Vagina (tissue), 2 donors: ENCODE data around the gene CRAT. TPM values are rescaled to one million over a fixed set of nuclear protein-coding genes. Genes with fewer than 3 reads are reported as not detected.
A peak's percentile ranks its signal among the peaks of the same experiment; 100 is the strongest.

Experiments used
- DNase-seq, 2 donors: peaks; one replicate each; pipeline ENCODE4 v3.0.0-alpha.2; 2017; ENCODE audit errors: extremely low spot score in 2 of 2
- H3K27ac ChIP-seq: fragments of 200-600 bp; sonication (generic); one replicate; pipeline ENCODE4 v1.5.1; 2019
- H3K27me3 ChIP-seq: fragments of 200-600 bp; sonication (generic); one replicate; pipeline ENCODE4 v1.5.1; 2019
- H3K36me3 ChIP-seq, 2 donors: fragments of 200-600 bp; sonication (generic); one replicate each; pipeline ENCODE4 v1.5.1; 2017 to 2019
- H3K4me1 ChIP-seq: fragments of 200-600 bp; sonication (generic); one replicate; pipeline ENCODE4 v1.5.1; 2019
- H3K4me3 ChIP-seq, 2 donors: fragments of 200-600 bp; sonication (generic); 1 replicate in 1 of 2; 2 replicates in 1 of 2; pipeline ENCODE4 v1.5.1; 2016 to 2019
- H3K9me3 ChIP-seq: fragments of 200-600 bp; sonication (generic); one replicate; pipeline ENCODE4 v1.5.1; 2019
- CTCF ChIP-seq, 3 experiments: fragments of 450-650 bp in 2 of 3; fragments of 200-600 bp in 1 of 3; sonication (generic) in 1 of 3; IDR thresholded peaks; one replicate each; pipeline ENCODE4 v1.5.1; 2017 to 2019; ENCODE audit warnings: antibody characterized with exemption in 3 of 3, mild to moderate bottlenecking in 2 of 3, moderate library complexity in 2 of 3
- POLR2A ChIP-seq, 2 donors: fragments of 450-650 bp; IDR thresholded peaks; one replicate each; pipeline ENCODE4 v1.6.1; 2017; ENCODE audit warnings: antibody characterized with exemption in 2 of 2, mild to moderate bottlenecking in 2 of 2, moderate library complexity in 2 of 2
- POLR2AphosphoS5 ChIP-seq, 2 donors: sonication (generic); formaldehyde crosslinking; IDR thresholded peaks; one replicate each; pipeline ENCODE4 v1.9.0; 2017; ENCODE audit warnings: antibody characterized with exemption in 2 of 2, mild to moderate bottlenecking in 2 of 2, low read depth in 1 of 2; ENCODE audit not compliant: insufficient read depth in 1 of 2
- intact Hi-C: fragments of 100-400 bp; cut with DNase I; formaldehyde crosslinking; loops from one replicate; pipeline ENCODE4 v1.15.1; 2023
- total RNA-seq: library from RNA; depleted of rRNA; stranded (reverse); fragments of >200 nt; gene quantifications from one replicate; pipeline ENCODE4 v1.2.3, GENCODE V29; 2016

CRAT gene
- total RNA-seq, result 59.9 TPM

GRCh38 chr9:129110740-129111527 is at the start of gene CRAT, which contains the start of gene PTPA:
Gene CRAT (minus strand): TSS chr9:129110793. CDS start chr9:129110509, 284 bp downstream.
Gene PTPA (plus strand): TSS chr9:129111415. CDS start chr9:129111601, 186 bp downstream.
- peaks cover 48% of the 10 kb centered on the region for H3K4me1 ChIP-seq
- H3K27me3 ChIP-seq, result no peaks in the 10 kb centered on the region
- H3K27ac ChIP-seq, result peak within 1 kb of the TSS; percentile 91
- H3K9me3 ChIP-seq, result no peaks in the 10 kb centered on the region
- H3K36me3 ChIP-seq, result peaks cover 0 to 3% of the 10 kb centered on the region in 2 donors
- intact Hi-C loops, result no loop called here
- DNase-seq, result peak in 1 of 2 donors; percentile 96
- TF ChIP-seq CTCF (IDR thresholded peaks at IDR 0.05) (no peak), POLR2A (IDR thresholded peaks at IDR 0.05) (peak; percentile 47 to 90), POLR2AphosphoS5 (IDR thresholded peaks at IDR 0.05; ENCODE audit: insufficient read depth in 1 of 2, low read depth in 1 of 2) (peak; percentile 55 to 88)
- H3K4me3 ChIP-seq, result peak within 1 kb of the TSS; percentile 74 to 100

GRCh38 chr9:129156163-129156562 is 45.6 kb upstream of the CRAT start:
- TF ChIP-seq POLR2A (IDR thresholded peaks at IDR 0.05) (no peak), CTCF (IDR thresholded peaks at IDR 0.05) (no peak), POLR2AphosphoS5 (IDR thresholded peaks at IDR 0.05; ENCODE audit: insufficient read depth in 1 of 2, low read depth in 1 of 2) (no peak)
- intact Hi-C loops, result no loop called here

GRCh38 chr9:129154866-129155477 is 44.4 kb upstream of the CRAT start:
- Histone ChIP-seq H3K4me1 (no peaks in the 10 kb centered on the region), H3K27me3 (no peaks in the 10 kb centered on the region), H3K4me3 (no peak overlapping the region), H3K27ac (no peak overlapping the region), H3K36me3 (peaks cover 0 to 7% of the 10 kb centered on the region in 2 donors), H3K9me3 (no peaks in the 10 kb centered on the region)
- DNase-seq, result no peak
- TF ChIP-seq POLR2A (IDR thresholded peaks at IDR 0.05), result no peak
- TF ChIP-seq CTCF (IDR thresholded peaks at IDR 0.05), result no peak
- TF ChIP-seq POLR2AphosphoS5 (IDR thresholded peaks at IDR 0.05; ENCODE audit: insufficient read depth in 1 of 2, low read depth in 1 of 2), result no peak
- intact Hi-C loops, result no loop called here

More at GRCh38 chr9:129156163-129156562, 45.6 kb upstream of the CRAT start:
- H3K36me3 ChIP-seq, result peaks cover 0 to 5% of the 10 kb centered on the region in 2 donors
- no peak overlapping the region for H3K27ac ChIP-seq
- H3K27me3 ChIP-seq, result no peaks in the 10 kb centered on the region
- DNase-seq, result no peak
- no peaks in the 10 kb centered on the region for H3K4me1 ChIP-seq
- no peaks in the 10 kb centered on the region for H3K9me3 ChIP-seq
- H3K4me3 ChIP-seq, result no peak overlapping the region

GRCh38 chr9:129151469-129151868 is 40.9 kb upstream of the CRAT start:
- no peak for TF ChIP-seq POLR2A (IDR thresholded peaks at IDR 0.05)
- H3K27me3 ChIP-seq, result no peaks in the 10 kb centered on the region
- no peak overlapping the region for H3K4me3 ChIP-seq
- peaks cover 17% of the 10 kb centered on the region for H3K4me1 ChIP-seq
- no peaks in the 10 kb centered on the region for H3K9me3 ChIP-seq
- H3K27ac ChIP-seq, result no peak overlapping the region
- intact Hi-C loops, result no loop called here
- no peak for DNase-seq
- peaks cover 0 to 14% of the 10 kb centered on the region in 2 donors for H3K36me3 ChIP-seq

- TF ChIP-seq CTCF (IDR thresholded peaks at IDR 0.05) (no peak), POLR2A (IDR thresholded peaks at IDR 0.05) (no peak), POLR2AphosphoS5 (IDR thresholded peaks at IDR 0.05; ENCODE audit: insufficient read depth in 1 of 2, low read depth in 1 of 2) (no peak)
- intact Hi-C loops, result no loop called here
- no peak for DNase-seq
- no peaks in the 10 kb centered on the region for H3K9me3 ChIP-seq
- peaks cover 0 to 14% of the 10 kb centered on the region in 2 donors for H3K36me3 ChIP-seq
- H3K27me3 ChIP-seq, result no peaks in the 10 kb centered on the region
- H3K4me1 ChIP-seq, result peaks cover 24% of the 10 kb centered on the region
- no peak overlapping the region for H3K27ac ChIP-seq
- no peak overlapping the region for H3K4me3 ChIP-seq
Observed at GRCh38 chr9:129150672-129151211, 40.1 kb upstream of the CRAT start.
